NCI-H526 (cell line): ENCODE measurements around the gene NPLOC4.
A peak's percentile ranks its signal among the peaks of the same experiment; 100 is the strongest.

ENCODE experiments used
- DNase-seq, 2 experiments: peaks; one replicate each; lab custom pipeline; 2025; lab: John Stamatoyannopoulos, UW

Gene NPLOC4

GRCh38 chr17:81662002-81662401 is 25.1 kb upstream of the NPLOC4 start:
- no peak for DNase-seq

GRCh38 chr17:81660441-81660840 is 23.5 kb upstream of the NPLOC4 start:
- DNase-seq = no peak

DNA sequence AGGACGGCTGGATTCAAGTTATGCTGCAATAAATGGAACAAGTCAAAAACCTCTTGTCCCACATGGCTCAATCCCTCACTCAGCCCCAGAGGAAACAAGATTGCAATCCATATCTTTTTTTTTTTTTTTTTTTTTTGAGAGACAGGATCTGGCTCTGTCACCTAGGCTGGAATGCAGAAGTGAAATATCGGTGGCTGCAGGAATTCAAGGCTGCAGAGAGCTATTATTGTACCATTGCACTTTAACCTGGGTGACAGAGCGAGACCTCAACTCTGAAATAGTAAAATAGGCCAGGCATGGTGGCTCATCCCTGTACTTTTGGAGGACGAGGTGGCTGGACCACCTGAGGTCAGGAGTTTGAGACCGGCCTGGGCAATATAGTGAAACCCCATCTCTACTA is 22.1 kb upstream of the NPLOC4 start:
- peak in 1 of 2 experiments; percentile 66 for DNase-seq

DNA sequence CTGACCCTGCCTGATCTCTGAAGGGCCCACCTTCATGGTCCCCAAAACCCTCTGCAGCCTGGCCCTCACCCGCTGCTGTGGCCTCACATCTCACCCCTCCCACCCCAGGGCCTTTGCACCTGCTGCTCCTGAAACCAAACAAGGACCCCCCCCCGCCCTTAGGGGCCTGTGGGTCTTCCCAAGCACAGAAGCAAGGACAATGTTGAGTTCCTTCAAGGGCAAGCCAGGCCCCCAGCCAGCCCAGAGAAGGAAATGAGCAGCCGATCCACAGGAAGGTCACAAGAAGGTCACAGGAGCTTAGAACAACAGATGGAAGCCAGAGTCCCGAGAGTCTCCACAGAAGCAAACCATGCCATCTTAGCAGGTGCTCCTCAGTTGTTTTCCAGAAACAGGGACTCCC is 19.9 kb upstream of the NPLOC4 start:
- no peak for DNase-seq

GRCh38 chr17:81656118-81656743 is 19.3 kb upstream of the NPLOC4 start, which contains the start of gene PDE6G:
PDE6G (minus strand) TSS chr17:81656542; CDS start chr17:81653305, 3,237 bp downstream.
- DNase-seq = no peak

- no peak for DNase-seq
Observed at GRCh38 chr17:81655378-81656117, 18.6 kb upstream of the NPLOC4 start.

DNA sequence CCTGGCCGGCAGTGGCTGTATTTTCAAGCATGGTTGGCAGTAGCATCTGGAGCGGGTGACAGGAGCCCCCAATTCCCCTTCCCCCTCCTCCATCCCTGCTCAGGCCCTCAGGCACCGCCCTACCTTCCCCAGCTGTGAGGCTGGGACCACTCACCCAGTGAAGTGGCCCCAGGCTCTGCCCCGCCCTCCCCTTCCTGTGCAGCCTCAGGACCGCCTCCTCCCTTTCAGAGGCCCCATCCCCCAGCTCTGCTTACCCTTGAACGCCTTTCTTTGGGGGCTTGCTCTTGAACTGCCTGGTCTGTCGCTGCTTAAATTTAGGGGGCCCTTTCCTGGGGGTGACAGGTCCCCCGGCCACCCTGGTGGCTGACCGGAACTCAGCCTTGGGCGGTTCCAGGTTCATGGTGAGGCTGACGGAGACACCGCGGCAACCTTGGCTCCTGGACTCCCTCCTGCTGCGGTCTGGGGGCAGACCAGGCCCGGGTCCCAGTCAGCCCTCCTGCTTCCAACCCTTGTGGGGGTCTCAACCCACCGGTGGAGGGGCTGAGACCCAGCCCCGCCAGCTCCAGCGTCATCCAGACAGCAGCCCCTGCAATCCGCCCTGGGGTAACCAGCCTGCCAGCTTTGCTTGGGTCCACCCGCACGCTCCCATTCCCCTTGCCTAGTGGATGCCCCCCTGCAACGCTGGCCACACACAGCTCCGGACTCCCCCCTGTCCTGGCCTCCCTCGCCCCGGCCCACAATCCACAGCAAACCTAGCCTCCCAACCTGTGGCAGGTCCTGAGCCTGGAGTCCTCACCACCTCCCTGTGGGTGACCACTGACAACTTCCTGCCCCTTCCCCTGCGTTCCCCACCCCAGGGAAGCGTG is 16.2 kb upstream of the NPLOC4 start:
- DNase-seq = no peak

GRCh38 chr17:81651692-81652091 is 14.8 kb upstream of the NPLOC4 start:
- peak in 1 of 2 experiments; percentile 12 for DNase-seq

DNA sequence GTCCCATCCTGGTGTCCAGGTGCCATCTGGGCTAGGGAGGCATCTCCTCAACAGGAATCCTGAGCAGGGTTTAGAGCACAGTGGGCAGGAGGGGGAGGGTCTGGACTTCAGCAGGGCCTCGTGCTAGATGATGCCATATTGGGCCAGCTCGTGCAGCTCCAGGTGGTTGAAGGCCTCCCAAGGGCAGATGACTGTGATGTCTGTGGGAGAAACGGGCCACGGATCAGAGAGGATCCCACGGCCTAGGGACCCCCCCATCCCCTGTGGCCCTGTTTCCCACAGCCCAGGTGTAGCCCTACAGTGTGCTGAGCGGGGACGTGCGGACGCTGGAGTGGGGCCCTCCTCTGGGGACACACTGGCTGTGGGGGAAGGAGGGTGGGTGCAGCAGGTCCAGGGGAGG is 14.0 kb upstream of the NPLOC4 start:
- DNase-seq = no peak

DNA sequence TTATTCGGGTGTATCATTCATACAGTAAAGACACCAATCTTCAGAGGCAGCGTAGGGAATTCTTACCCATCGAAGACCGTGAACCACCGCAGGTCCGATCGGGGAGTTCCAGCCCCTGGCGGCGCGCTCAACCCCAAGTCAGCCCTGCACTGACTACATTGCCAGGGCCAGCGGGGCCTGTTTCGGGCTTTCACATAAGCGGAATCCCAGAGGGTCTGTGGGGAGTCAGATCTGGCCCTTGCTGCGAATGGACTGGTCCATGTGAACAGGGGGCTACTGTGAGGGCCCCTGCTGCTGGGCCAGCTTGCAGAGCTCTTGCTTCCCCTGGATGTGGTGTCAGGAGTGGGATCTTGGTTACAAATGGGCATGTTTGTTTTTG is 11.8 kb upstream of the NPLOC4 start:
- DNase-seq = no peak

- DNase-seq = no peak
Observed at GRCh38 chr17:81648013-81648706, 11.2 kb upstream of the NPLOC4 start.

DNA sequence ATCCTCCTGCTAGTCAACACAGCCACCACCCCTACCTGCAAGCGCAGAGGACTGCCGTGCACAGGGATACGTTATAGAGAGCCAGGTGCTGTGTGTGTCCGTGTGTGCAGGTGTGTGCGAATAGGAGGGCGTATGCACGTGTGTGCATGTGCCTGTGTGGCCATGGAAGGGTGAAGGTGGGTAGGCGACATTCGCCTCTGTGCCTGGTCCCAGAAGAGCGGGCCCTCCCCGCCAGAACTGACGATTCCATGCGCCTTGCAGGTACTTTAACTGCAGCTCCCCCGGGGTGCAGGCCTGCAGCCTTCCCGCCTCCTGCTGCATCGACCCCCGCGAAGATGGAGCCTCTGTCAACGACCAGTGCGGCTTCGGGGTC is 10.7 kb upstream of the NPLOC4 start:
- DNase-seq = peak in 1 of 2 experiments; percentile 29

DNA sequence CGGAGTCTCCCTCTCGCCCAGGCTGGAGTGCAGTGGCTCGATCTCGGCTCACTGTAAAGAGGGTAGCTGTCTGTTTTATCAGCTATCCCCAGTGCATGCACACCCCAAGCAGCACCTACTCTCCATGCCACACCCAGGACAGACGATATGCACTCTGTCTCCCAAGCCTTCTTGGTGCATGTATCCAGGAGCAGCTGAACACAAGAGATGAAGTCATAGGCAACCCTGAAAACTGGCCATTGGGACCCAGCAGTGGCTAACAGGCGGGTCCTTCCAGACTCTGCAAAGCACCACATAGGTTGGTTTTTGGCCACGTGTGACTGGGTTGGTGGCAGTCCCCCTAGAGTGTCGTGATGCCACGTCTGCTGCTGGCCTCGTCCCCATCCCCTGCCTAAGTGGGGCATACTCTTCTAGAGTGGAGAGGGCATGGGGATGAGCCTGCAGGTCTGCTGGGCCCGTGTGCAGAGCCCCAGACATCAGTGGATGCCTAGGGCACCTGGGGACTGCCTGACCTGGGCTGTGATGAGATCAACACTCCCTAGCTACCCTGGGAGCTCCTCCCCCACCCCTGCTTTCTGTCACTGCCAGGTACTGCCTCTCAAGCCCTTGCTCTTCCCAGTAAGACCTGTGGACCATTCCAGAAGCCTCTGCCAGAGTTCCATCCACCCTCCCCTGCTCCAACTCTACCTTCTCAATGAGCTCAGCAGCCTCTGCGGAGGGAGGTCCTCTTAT is 10.1 kb upstream of the NPLOC4 start:
- DNase-seq = peak in 1 of 2 experiments; percentile 17

DNA sequence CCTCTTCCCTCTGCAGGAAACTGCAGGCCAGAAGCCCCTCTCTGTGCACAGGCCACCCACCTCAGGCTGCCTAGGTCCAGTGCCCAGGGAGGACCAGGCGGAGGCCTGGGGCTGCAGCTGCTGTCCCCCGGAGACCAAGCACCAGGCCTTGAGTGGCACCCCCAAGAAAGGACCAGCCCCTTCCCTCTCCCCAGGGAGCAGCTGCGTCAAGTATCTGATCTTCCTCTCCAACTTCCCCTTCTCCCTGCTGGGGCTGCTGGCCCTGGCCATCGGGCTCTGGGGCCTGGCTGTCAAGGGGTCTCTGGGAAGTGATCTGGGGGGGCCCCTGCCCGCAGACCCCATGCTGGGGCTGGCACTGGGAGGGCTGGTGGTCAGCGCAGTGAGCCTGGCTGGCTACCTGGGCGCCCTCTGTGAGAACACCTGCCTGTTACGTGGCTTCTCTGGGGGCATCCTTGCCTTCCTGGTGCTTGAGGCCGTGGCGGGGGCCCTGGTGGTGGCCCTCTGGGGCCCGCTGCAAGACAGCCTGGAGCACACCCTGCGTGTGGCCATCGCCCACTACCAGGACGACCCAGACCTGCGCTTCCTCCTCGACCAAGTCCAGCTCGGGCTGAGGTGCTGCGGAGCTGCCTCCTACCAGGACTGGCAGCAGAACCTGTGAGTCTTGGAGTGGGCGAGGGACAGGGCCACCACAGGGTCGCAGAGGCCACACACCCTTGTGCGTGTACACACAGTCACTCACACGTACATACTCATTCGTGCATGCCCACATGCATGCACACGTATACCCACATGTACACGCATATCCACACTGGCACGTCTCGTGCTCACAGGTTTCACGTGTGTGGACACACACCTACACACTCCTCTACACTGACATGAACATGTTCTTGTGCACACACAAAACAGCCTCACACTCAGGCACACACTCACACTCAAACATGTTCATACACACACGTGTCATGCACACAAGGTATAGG is 8.4 kb upstream of the NPLOC4 start:
- DNase-seq = no peak

- DNase-seq = no peak
Observed at GRCh38 chr17:81644496-81644895, 7.6 kb upstream of the NPLOC4 start.

DNA sequence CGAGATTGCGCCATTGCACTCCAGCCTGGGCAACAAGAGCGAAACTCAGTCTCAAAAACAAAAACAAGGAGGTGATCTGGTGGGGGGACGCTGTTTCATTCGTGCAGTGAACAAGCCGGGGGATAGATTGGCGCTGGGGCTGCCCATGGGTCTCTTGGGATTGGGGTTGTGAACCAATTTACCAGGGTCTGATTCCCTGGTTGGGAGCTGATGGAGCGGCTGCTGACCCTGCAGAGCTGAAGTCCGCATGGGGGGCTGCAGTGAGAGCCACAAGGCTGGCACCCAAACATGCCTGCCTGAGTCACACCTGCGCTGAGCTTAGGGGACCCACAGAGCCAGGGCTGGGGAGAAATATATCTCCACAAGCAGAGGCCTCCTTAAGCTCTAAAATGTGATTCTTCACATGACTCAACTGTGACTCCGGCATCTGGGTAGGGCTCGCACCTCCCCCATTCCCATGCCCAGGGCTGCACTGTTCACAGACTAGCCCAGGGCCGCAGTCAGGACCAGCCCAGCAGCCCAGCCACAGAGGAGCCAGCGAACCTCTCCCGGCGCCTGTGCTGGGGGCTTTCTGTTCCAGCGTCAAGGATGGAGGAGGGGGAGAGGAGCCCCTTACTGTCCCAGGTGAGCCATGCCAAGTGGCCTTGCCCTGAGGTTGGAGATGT is 5.0 kb upstream of the NPLOC4 start:
- DNase-seq = no peak

GRCh38 chr17:81640011-81640410 is 3.1 kb upstream of the NPLOC4 start:
- no peak for DNase-seq

DNA sequence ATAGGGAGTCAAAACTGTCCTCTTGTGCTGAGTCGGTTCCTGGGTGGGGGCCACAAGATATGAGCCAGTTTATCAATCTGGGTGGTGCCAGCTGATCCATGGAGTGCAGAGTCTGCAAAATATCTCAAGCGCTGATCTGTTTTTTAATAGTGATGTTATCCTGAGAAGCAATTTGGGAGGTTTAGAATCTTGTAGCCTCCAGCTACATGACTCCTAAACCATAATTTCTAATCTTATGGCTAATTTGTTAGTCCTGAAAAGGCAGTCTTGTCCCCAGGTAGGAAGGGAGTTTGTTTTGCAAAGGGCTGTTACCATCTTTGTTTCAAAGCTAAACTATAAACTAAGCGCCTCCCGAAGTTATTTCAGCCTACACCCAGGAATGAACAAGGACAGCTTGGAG is 1.8 kb upstream of the NPLOC4 start:
- no peak for DNase-seq

DNA sequence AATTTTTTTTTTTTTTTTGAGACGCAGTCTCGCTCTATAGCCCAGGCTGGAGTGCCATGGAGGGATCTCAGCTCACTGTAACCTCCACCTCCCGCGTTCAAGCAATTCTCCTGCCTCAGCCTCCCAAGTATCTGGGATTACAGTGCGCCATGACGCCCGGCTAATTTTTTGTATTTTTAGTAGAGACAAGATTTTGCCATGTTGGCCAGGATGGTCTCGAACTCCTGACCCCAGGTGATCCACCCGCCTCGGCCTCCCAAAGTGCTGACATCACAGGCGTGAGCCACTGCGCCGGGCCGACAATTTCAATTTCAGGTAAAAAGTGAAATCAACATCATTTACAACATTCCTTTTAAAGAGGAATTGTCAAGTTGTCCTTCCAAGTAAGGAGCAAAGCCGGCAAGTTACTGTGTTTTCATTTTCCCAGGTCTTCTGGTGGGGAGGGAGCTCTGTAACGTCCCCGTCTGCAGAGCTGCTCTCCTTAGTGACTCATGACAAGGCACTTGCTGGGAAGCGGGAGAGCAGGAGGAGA is 873 bp downstream of the NPLOC4 start:
- DNase-seq = no peak
